DMS79 (cell line): Measurements from ENCODE around the gene FCRL6.
A peak's percentile ranks its signal among the peaks of the same experiment; 100 is the strongest.

Experiments used
- DNase-seq: peaks from one replicate; lab custom pipeline; 2025; lab: John Stamatoyannopoulos, UW

FCRL6 gene

DNA sequence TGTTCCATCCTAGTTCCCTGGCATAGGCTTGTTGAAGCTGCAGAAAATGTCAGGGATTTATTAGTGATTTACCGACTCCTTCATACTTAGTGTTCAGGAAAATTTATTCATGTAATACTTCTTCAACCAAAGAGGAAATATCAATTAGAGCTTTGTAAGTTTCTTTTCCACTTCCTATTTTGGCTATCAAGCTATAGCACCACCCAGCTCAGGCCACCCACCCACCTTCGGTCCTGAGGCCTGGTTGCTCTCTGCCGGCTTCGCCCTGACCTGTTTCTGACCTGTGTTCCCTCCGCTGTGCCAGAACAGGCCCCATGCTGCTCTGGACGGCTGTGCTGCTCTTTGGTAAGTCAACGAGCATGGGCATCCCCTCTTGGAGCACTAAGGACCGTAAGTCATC is at the start of gene FCRL6:
TSS of gene FCRL6 (plus strand) at position 250 of the 400 bp plus-strand sequence. CDS start at position 315, 65 bp downstream.
- no peak for DNase-seq

DNA sequence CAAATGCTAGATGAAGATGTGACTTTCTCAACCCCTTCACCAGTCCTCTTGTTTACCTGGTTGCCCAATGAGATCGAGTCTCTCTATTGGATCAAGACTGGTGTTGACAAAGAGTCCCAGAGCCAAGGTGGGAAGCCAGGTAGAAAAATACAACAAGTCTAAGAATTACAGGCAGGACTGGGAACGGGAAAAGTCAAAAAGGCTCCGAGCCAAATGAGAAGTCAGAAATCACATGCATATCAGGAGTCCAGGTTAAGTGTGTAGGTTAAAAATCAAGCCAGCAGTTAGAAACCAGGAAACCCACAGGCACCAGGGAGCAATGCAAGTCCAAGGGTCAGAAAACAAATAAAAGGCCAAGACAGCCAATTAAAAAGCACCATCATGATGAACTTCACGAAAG is 48.8 kb upstream of the FCRL6 start:
- DNase-seq, result no peak

DNA sequence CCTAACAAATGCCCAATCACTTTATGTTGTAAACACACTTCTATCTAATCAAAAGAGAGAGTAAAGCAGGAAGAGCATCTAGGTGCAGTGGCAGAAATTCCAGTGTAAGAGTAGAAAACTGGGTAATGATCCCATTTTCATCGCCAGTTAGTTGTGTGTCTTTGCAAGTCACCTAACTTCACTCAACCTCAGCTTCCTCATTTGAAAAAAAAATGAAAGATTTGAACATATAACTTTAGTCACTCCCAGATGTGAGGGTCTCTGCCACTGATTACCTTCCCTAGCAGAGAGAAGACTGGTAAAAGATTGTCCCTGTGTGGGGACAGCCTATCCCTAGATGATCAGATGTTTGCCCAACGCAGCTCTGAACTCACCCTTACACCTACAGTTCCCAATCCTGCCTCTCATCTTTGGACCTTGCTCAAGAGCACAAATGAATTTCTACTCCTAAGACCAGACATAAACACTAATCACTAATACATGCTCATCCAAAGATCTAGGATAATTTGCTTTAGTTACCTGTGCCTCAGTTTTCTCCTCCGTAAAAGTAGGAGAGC is 46.6 kb upstream of the FCRL6 start:
- no peak for DNase-seq

- DNase-seq, result no peak
Measured at GRCh38 chr1:159756397-159756796, 45.8 kb upstream of the FCRL6 start.

DNA sequence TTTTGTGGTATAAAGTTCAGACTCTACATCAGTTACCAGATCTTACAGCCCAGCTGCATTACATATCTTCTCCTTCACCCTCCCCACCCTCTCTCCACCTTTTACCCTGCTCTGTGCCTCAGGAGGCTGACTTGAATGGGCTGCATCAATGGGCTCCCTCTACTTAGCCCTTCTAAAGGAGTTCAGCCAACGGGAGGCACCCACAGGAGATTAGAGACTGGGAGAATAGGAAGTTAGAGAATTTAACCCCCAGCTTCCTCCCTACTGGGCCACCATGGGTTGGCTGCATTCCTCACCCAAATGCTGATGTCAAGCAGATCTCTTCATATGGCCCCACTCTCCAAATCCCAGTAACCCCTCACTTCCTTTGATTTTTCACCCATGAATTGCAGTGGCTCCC is 38.5 kb upstream of the FCRL6 start:
- DNase-seq, result no peak

- DNase-seq, result no peak
Measured at GRCh38 chr1:159765806-159766205, 36.4 kb upstream of the FCRL6 start.

GRCh38 chr1:159771127-159771895 is 30.8 kb upstream of the FCRL6 start:
- DNase-seq, result no peak

- no peak for DNase-seq
Measured at GRCh38 chr1:159774465-159774864, 27.7 kb upstream of the FCRL6 start.

- DNase-seq, result no peak
Measured at GRCh38 chr1:159775716-159776115, 26.4 kb upstream of the FCRL6 start.

DNA sequence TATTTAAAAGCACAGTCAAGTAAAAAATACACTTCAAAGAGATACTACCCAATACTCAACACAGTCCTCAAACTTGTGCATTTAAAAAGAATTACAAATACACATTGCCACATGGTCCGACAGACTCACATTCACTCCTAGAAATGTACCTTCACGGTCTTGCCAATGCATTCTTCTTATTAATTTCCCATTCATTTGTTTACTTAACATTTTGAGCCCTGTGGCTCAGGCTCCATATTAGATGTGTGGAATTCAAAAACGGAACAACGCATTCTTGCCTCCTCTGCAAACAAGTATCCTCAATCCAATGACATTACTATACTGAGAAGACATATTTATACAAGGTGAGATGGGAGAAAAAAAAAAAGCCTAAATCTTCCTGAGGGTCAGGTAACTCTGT is 23.9 kb upstream of the FCRL6 start:
- DNase-seq, result no peak

DNA sequence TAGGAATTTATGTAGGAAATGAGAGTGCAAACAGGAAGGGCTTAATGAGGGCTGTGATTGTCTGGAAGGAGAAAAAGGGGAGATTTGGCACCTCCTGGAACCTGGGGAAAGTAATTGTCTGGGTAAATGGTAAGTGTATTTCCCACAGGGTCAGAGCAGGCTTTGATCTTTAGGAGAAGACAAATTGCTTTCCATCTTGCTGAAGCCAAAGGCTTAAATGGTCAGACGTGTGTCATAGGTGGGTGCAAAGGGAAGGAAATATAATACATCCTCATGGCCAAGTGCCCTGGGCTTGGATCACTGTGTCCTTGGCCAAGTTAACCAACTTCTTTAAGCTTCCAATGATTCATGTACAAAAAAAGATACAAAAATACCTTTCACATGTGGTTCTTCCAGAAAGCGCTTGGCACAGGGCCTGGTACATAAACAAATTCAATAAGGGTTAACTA is 22.7 kb upstream of the FCRL6 start:
- DNase-seq, result no peak

GRCh38 chr1:159780583-159781582 is 21.3 kb upstream of the FCRL6 start, which contains the start of gene DUSP23:
Gene DUSP23 (plus strand): TSS chr1:159780962. CDS start chr1:159781101, 139 bp downstream.
- peak; percentile 96 for DNase-seq

- no peak for DNase-seq
Measured at GRCh38 chr1:159781992-159782391, 20.2 kb upstream of the FCRL6 start.

GRCh38 chr1:159783724-159784123 is 18.4 kb upstream of the FCRL6 start:
- DNase-seq, result no peak

DNA sequence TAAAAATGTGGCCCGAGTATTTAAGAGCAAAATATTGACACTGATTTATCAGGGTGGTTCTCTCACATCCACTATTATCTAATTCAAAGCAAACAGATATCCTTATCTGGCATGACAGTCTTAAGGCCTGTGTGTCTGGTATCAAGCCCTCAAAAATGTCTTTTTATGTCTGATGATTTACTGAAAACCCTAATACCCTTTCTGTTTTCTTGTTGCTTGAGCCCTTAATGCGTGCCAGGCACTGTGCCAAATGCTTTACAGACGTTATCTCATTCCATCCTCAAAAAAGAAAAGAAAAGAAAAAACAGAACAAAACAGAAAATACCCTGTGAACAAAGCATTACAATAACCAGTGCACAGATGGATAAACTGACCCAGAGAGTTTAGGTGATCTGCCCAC is 15.7 kb upstream of the FCRL6 start:
- DNase-seq, result no peak

DNA sequence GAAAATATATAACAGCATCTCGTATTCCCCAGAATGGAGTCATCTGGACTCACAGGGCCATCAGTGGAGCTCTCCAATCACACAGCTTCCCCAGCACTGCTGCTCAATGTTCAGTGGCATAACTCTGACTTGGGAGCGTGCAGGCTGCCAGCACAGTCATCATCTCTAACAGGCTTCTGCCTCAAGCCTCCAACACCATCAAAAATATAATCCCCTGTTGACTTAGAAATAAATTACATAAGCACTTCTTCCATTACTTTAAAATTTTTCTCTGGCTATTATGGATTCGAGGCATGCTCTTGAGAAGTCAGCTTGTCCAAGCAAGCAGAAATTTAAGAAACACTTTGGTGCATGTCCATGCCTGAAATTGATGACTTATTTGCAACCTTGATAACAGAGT is 15.2 kb upstream of the FCRL6 start:
- no peak for DNase-seq

GRCh38 chr1:159790237-159790917 is 11.8 kb upstream of the FCRL6 start:
- no peak for DNase-seq

DNA sequence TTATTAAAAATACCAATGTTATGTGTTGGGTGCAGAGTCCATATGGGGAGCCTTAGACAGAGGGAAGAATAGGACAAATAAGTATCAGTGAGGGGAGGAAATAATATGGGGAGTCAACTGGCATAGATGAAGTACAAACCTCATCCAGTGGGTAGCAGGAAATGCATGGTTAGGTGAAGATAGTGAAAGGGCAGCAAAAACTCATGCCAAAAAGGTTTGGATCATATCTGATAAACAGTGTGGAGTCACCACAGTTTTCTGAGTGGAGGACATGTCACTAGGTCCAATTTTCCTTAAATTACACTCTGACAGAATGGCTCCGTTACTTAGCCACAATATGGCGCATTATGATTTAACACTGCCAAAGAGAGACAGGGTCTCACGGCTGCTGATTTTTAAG is 11.1 kb upstream of the FCRL6 start:
- DNase-seq, result no peak

GRCh38 chr1:159791461-159791860 is 10.7 kb upstream of the FCRL6 start:
- no peak for DNase-seq

GRCh38 chr1:159795534-159795933 is 6.6 kb upstream of the FCRL6 start:
- no peak for DNase-seq

- no peak for DNase-seq
Measured at GRCh38 chr1:159798893-159799292, 3.3 kb upstream of the FCRL6 start.

GRCh38 chr1:159799446-159799985 is 2.6 kb upstream of the FCRL6 start:
- DNase-seq, result no peak
